HepG2 (cell line): ENCODE data around the gene CAMK2D.

ENCODE experiments used
- ARNTL ChIP-seq: sonication (generic); formaldehyde crosslinking; IDR thresholded peaks from 2 replicates; pipeline ENCODE4 v1.4.0; 2020; ENCODE audit warnings: mild to moderate bottlenecking, missing genetic modification reagents
- CTCF ChIP-seq: sonication (generic); formaldehyde crosslinking; IDR thresholded peaks from 2 replicates; pipeline ENCODE4 v1.5.0; 2020; ENCODE audit warnings: mild to moderate bottlenecking, missing genetic modification reagents, moderate library complexity
- EZH2 ChIP-seq: conservative IDR thresholded peaks from 2 replicates; pipeline ENCODE4 v1.6.1; 2012; ENCODE audit warnings: mild to moderate bottlenecking, low read depth, low read length, moderate library complexity
- KLF9 ChIP-seq: IDR thresholded peaks from 2 replicates; pipeline ENCODE4 v1.6.1; 2016; ENCODE audit warnings: low read depth
- POLR2A ChIP-seq, 2 experiments: IDR thresholded peaks; 2 replicates each; pipeline ENCODE4 v1.6.1; 2011; ENCODE audit warnings: low read depth in 2 of 2, low read length in 2 of 2, mild to moderate bottlenecking in 1 of 2, moderate library complexity in 1 of 2; ENCODE audit not compliant: insufficient read depth in 1 of 2
- PREB ChIP-seq: sonication (generic); formaldehyde crosslinking; IDR thresholded peaks from 2 replicates; pipeline ENCODE4 v1.4.0; 2020; ENCODE audit warnings: missing genetic modification reagents
- SP1 ChIP-seq, 2 experiments: fragments of 450-650 bp in 1 of 2; sonication (generic) in 1 of 2; formaldehyde crosslinking in 1 of 2; IDR thresholded peaks; 2 replicates each; pipeline versions ENCODE4 v1.4.0 to v1.6.1; 2016 to 2020; ENCODE audit warnings: missing genetic modification reagents in 1 of 2
- SUZ12 ChIP-seq: fragments of 150-350 bp; IDR thresholded peaks from 2 replicates; pipeline ENCODE4 v1.6.1; 2014; ENCODE audit warnings: low read depth, low read length
- TAF1 ChIP-seq: sonication (generic); formaldehyde crosslinking; IDR thresholded peaks from 2 replicates; pipeline ENCODE4 v1.4.0; 2020; ENCODE audit warnings: missing genetic modification reagents

DNA sequence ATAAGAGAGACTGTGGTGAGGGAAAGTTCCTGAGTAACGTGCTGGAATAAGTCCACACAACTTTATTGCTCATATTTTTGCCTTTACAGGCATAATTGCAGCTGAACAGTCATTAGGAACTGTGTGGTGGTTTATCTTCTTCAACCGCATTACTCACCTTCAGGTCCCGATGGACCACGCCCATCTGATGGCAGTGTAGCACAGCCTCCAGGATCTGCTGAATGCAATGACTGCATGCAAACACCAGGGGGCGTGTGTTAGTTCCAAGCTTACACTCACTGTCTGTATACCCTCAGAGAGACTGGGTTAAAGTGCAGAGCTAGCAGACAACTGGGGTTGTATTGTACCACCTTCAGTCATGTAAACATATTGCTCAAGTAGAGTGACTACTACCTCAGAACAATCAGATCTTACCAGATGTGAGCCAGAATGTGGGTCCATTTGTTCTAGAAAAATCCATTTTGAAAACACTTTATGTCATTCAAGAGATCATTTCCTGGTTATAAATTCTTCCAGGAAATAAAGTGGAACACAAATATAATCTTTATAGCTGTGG lies 214.0 kb downstream of the CAMK2D start:
- TF ChIP-seq PREB (CRISPR knock-in tag) (no peak), ARNTL (CRISPR knock-in tag) (no peak), CTCF (CRISPR knock-in tag) (peak; percentile 98), SUZ12 (no peak), TAF1 (no peak), KLF9 (CRISPR knock-in tag) (peak; percentile 91; the same call in 1 of the 2 replicates), SP1 (IDR thresholded peaks at IDR 0.05) (no peak), SP1 (CRISPR knock-in tag; IDR thresholded peaks at IDR 0.05) (peak; percentile 61), POLR2A (IDR thresholded peaks at IDR 0.05; ENCODE audit: insufficient read depth in 1 of 2, low read depth in 2 of 2, low read length in 2 of 2) (no peak), EZH2 (no peak)
